ENCODE data around the gene IL1A. TPM values are rescaled to one million over a fixed set of nuclear protein-coding genes. Genes with fewer than 3 reads are reported as not detected.

Gene IL1A
- total RNA-seq, 4 donors from 2014 or later, result not detected

DNA sequence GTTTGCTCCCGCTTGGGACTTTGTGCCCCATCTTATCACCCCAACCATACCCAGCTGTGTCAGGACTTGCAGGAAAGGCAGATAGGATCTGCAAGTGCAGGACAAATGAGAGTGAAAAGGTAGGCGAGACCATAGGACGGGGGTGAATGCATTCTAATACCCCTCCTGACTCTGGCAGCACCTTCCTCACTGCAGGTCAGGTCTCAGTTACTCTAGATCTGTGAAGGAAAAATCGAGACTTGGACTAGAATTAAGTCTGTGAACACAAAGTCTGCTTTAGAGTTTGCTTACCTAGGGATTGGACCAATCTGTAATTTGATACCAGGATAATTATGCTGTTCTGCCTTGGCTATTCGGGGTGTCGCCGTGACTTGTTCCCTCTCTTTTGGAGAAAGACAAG lies 43.8 kb downstream of the IL1A start:
- H3K4me1 ChIP-seq, result no peaks in the 10 kb centered on the region
- TF ChIP-seq, protein P1, sequence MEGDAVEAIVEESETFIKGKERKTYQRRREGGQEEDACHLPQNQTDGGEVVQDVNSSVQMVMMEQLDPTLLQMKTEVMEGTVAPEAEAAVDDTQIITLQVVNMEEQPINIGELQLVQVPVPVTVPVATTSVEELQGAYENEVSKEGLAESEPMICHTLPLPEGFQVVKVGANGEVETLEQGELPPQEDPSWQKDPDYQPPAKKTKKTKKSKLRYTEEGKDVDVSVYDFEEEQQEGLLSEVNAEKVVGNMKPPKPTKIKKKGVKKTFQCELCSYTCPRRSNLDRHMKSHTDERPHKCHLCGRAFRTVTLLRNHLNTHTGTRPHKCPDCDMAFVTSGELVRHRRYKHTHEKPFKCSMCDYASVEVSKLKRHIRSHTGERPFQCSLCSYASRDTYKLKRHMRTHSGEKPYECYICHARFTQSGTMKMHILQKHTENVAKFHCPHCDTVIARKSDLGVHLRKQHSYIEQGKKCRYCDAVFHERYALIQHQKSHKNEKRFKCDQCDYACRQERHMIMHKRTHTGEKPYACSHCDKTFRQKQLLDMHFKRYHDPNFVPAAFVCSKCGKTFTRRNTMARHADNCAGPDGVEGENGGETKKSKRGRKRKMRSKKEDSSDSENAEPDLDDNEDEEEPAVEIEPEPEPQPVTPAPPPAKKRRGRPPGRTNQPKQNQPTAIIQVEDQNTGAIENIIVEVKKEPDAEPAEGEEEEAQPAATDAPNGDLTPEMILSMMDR (IDR thresholded peaks at IDR 0.05), result no peak
- no peak for TF ChIP-seq POLR2A (IDR thresholded peaks at IDR 0.05)
- H3K36me3 ChIP-seq, result no peaks in the 10 kb centered on the region
- H3K4me3 ChIP-seq, result no peak overlapping the region
- H3K9me3 ChIP-seq, result no peaks in the 10 kb centered on the region
- DNase-seq, result no peak
- H3K27me3 ChIP-seq, result no peaks in the 10 kb centered on the region
- no peak overlapping the region for H3K27ac ChIP-seq

DNA sequence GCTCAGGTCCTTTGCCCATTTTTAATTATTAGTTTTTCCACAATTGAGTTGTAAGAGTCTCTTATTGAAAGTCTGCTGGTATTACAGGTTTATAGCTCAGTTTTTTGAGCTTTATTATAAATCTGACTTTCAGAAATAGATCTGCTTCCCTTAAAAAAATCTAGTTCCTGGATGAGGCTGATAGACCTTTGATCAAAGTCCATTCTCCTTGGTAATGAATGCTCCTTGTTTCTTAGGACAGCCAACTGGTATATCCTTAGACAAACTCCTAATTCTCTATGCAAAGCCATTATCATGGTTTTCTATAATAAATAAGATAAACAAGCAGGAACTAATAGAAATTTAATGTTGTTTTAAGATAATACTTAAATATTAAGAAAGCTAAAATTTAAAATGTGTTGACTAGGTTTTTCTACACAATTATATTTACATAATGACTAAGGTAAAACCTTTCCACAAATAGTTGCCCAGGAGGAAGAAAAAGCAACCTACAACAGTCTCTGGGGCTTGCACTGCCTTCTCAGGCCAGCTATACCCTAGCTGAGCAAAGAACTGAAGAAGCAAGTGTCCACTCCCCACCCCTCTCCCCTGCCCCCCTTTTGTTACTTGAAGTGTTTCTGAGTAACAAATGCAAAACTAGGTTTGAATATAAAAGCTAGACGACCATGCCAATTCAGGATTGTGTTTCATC lies 46.6 kb downstream of the IL1A start:
- TF ChIP-seq, protein P1 (IDR thresholded peaks at IDR 0.05), result no peak
- TF ChIP-seq POLR2A (IDR thresholded peaks at IDR 0.05), result no peak
- Histone ChIP-seq H3K4me1 (peaks cover 0 to 10% (median 0%) of the 10 kb centered on the region in 4 donors), H3K36me3 (no peaks in the 10 kb centered on the region), H3K27me3 (no peaks in the 10 kb centered on the region), H3K4me3 (no peak overlapping the region), H3K27ac (no peak overlapping the region), H3K9me3 (no peaks in the 10 kb centered on the region)
- no peak for DNase-seq

DNA sequence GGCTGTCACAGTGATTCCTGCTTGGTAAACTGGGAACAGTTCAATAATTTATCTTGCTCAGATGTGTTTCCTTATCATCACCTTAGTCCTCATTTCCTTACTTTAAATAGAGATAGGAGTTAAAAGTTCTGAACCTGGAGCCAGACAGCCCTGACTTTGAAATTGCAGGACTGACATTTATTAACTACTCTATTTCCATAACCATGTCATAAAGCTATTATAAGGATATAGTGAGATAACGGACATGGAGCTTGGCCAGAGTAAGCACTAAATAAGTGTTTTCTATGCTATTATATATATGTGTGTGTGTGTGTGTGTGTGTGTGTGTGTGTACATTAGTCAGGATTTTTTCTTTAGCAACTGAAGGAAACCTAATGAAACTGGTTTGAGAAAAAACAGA lies 50.4 kb downstream of the IL1A start:
- no peak for DNase-seq
- H3K27ac ChIP-seq, result peak overlapping the region in 1 of 4 donors; percentile 30
- TF ChIP-seq POLR2A (IDR thresholded peaks at IDR 0.05), result no peak
- TF ChIP-seq, protein P1 (IDR thresholded peaks at IDR 0.05), result peak in 1 of 6 experiments; percentile 11

DNA sequence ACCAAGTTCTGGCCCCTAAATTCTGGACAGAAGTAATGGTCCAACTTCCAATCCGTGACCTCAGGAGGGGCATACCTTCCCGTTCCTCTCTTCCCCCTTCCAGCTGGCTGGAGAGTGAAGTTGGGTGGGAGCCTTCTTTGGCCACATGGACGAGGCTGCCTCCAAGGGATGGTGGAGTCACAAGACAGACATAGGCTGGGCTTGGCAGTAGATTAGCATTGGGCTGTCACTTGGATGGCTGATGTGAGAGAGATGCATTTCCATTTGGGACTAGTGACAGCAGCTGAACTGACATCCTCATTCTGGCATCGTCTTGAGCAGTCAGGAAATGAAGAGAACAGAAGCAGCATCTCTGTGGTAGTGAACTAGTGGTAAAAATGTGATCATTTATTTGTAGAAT lies 50.8 kb downstream of the IL1A start:
- Histone ChIP-seq H3K36me3 (no peaks in the 10 kb centered on the region), H3K4me3 (no peak overlapping the region), H3K9me3 (no peaks in the 10 kb centered on the region), H3K27ac (peak overlapping the region in 1 of 4 donors; percentile 30), H3K27me3 (no peaks in the 10 kb centered on the region), H3K4me1 (peaks cover 0 to 10% (median 0%) of the 10 kb centered on the region in 4 donors)
- DNase-seq, result peak in 1 of 3 donors; percentile 43
- TF ChIP-seq, protein P1 (IDR thresholded peaks at IDR 0.05), result no peak
- no peak for TF ChIP-seq POLR2A (IDR thresholded peaks at IDR 0.05)

More for the DNA sequence above, 50.4 kb downstream of the IL1A start:
- Histone ChIP-seq H3K4me3 (no peak overlapping the region), H3K27me3 (no peaks in the 10 kb centered on the region), H3K4me1 (peaks cover 0 to 10% (median 0%) of the 10 kb centered on the region in 4 donors), H3K9me3 (no peaks in the 10 kb centered on the region), H3K36me3 (no peaks in the 10 kb centered on the region)

DNA sequence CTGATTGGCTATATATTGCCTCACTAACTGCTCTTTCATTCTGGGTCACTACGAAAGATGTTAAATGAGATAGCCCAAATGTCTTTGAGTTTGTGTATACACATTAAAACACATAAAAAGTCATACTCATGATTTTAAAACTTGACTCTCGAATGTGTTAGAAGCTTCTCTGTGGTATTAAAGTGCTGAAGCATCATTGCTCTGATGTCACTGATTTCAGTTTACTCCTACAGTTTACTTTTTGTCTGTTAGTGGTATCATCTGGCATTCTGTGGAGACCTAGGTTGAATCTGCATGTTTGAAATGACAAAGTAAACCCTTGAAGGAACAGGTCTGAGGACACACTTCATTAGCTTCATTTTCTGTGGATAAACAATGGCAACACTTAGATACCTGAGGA lies 52.8 kb downstream of the IL1A start:
- TF ChIP-seq POLR2A (IDR thresholded peaks at IDR 0.05), result no peak
- TF ChIP-seq, protein P1 (IDR thresholded peaks at IDR 0.05), result no peak
- H3K36me3 ChIP-seq, result no peaks in the 10 kb centered on the region
- no peak for DNase-seq

More for the DNA sequence above, 52.8 kb downstream of the IL1A start:
- H3K4me1 ChIP-seq, result peaks cover 0 to 12% (median 2%) of the 10 kb centered on the region in 4 donors
- no peak overlapping the region for H3K27ac ChIP-seq
- no peaks in the 10 kb centered on the region for H3K9me3 ChIP-seq
- no peaks in the 10 kb centered on the region for H3K27me3 ChIP-seq
- no peak overlapping the region for H3K4me3 ChIP-seq
